Measurements from ENCODE around the gene ARHGEF26. TPM values are rescaled to one million over a fixed set of nuclear protein-coding genes. Genes with fewer than 3 reads are reported as not detected.

Gene ARHGEF26
- total and polyA plus RNA-seq, 2 donors = 18.2 to 21.3 TPM

DNA sequence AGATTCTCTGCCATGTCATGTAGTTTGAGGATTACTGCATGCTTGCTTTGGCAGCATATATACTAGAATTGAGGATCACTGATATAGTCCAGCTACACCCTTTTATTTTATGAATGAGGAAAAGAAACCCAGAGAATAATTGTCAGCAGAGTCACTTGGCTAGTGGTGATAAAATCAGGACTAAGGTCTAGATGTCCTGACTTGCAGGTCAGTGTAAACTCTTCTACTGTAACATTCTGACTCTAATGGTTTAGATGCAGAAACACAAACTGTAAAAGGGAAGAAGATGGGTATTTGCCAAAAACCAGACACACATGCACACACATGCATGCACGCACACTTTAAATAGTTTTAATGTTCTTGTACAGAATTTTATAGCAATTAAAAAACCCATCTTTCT lies 97.5 kb downstream of the ARHGEF26 start:
- H3K27ac ChIP-seq (ENCODE audit: low read depth) = no peak overlapping the region
- DNase-seq (ENCODE audit: extremely low spot score) = no peak
- no peaks in the 10 kb centered on the region for H3K4me1 ChIP-seq (ENCODE audit: insufficient read depth)
- 90% methylated on average over 1 of the region's 1 CpG for WGBS
- no peak overlapping the region for H3K4me3 ChIP-seq (ENCODE audit: low read depth, low read length)
- H3K36me3 ChIP-seq (ENCODE audit: insufficient read depth) = no peaks in the 10 kb centered on the region

DNA sequence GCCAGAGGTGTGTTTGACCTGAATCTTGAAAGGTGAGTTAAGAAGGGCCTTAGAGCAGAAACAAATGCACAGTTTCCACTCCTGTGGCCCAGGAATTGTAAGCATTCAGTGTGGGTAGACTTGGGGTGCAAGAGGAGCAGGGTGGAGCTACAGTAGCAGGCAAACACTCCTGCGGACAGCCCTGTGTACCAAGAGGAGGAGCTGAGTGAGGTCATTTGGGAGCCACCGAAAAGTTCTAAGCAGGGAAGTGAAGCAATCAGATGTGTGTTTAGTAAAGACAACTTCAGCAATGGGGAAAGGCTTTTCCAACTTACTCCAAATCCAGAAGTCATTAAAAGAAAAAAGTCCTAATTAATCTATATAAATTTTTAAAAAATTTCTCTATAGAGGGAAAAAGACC lies 99.3 kb downstream of the ARHGEF26 start:
- no peak for DNase-seq (ENCODE audit: extremely low spot score)
- H3K27ac ChIP-seq (ENCODE audit: low read depth) = no peak overlapping the region
- H3K4me1 ChIP-seq (ENCODE audit: insufficient read depth) = no peaks in the 10 kb centered on the region
- no peaks in the 10 kb centered on the region for H3K36me3 ChIP-seq (ENCODE audit: insufficient read depth)
- 92% methylated on average over 2 of the region's 2 CpGs for WGBS
- no peak overlapping the region for H3K4me3 ChIP-seq (ENCODE audit: low read depth, low read length)

DNA sequence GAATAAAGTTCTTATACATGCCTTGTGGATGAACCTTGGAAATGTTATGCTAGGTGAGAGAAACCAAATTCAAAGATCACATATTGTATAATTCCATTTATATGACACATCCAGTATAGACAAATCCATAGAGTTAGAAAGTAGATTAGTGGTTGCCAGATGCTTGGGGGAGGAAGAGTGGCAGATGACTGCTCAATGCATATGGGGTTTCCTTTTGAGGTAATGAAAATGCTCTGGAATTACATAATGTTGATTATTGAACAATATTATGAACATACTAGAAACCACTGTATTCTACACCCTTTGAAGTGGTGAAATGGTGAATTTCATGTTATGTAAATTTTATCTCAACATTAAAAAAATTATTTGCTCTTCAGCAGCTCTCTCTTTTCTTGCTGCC lies 102.3 kb downstream of the ARHGEF26 start:
- H3K4me1 ChIP-seq (ENCODE audit: insufficient read depth) = no peaks in the 10 kb centered on the region
- H3K36me3 ChIP-seq (ENCODE audit: insufficient read depth) = no peaks in the 10 kb centered on the region
- no peak overlapping the region for H3K4me3 ChIP-seq (ENCODE audit: low read depth, low read length)
- DNase-seq (ENCODE audit: extremely low spot score) = no peak
- no peak overlapping the region for H3K27ac ChIP-seq (ENCODE audit: low read depth)

DNA sequence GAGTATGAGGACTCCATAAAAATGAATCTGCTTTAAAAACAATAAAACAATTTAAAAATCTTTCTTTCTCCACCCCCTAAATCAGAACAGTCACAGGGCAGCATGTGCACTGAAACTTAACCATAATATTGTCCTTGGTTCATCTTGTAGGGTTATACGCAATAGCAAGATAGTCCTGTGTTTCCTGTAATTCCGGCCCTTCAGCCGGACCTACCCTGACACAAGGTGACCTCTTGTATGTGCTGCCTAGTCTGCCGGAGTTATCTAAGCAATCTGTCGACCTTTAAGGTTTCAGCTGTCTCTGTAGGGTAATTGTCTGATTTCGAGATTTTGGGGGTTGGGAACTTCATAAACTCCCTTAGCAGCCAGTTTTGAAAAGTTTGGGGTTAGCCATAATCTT lies 103.2 kb downstream of the ARHGEF26 start:
- Histone ChIP-seq H3K36me3 (ENCODE audit: insufficient read depth) (no peaks in the 10 kb centered on the region), H3K27ac (ENCODE audit: low read depth) (no peak overlapping the region), H3K4me1 (ENCODE audit: insufficient read depth) (no peaks in the 10 kb centered on the region), H3K4me3 (ENCODE audit: low read depth, low read length) (no peak overlapping the region)
- 46% methylated on average over 6 of the region's 6 CpGs for WGBS
- no peak for DNase-seq (ENCODE audit: extremely low spot score)

DNA sequence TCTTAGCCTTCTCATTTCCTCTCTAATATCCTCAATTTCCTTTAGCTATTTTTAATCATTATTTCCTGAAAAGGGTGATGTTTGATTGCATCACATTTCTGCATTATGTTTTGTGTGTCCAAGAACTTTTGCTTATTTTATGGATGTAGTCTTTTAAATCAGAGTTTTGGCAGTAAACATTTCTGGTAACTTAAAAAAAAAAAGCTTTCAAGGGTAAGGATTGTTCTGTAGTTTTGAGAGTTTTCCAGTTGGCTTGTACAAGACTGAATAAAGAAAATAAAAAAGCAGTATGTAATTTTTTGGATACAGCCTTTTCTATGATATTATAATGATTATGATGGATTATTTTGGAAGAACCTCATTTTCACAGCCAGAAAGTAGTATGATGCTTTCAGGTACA lies 103.7 kb downstream of the ARHGEF26 start:
- no peaks in the 10 kb centered on the region for H3K4me1 ChIP-seq (ENCODE audit: insufficient read depth)
- no peak for DNase-seq (ENCODE audit: extremely low spot score)
- no peaks in the 10 kb centered on the region for H3K36me3 ChIP-seq (ENCODE audit: insufficient read depth)
- no peak overlapping the region for H3K4me3 ChIP-seq (ENCODE audit: low read depth, low read length)
- no peak overlapping the region for H3K27ac ChIP-seq (ENCODE audit: low read depth)

DNA sequence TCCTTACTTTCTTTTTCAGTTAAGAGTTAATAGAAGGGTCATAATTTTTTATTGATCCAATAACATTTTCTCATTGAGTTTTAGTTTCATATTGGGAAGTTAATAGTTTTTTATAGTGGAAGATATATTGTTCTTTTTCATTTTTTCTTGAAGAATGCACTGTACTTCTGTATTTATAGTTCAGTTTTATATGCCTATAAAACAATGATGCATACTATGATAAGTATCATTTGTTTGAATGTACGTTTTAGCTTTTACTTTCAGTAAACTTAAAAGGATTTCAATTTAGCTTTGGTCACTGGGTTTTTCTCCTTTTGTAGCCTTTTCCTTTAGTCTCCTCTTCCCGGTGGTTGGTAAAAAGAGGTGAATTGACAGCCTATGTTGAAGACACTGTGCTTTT lies 104.3 kb downstream of the ARHGEF26 start:
- H3K4me3 ChIP-seq (ENCODE audit: low read depth, low read length) = no peak overlapping the region
- no peaks in the 10 kb centered on the region for H3K4me1 ChIP-seq (ENCODE audit: insufficient read depth)
- no peak overlapping the region for H3K27ac ChIP-seq (ENCODE audit: low read depth)
- no peak for DNase-seq (ENCODE audit: extremely low spot score)
- H3K36me3 ChIP-seq (ENCODE audit: insufficient read depth) = no peaks in the 10 kb centered on the region
- WGBS = 32% methylated on average over 2 of the region's 2 CpGs

DNA sequence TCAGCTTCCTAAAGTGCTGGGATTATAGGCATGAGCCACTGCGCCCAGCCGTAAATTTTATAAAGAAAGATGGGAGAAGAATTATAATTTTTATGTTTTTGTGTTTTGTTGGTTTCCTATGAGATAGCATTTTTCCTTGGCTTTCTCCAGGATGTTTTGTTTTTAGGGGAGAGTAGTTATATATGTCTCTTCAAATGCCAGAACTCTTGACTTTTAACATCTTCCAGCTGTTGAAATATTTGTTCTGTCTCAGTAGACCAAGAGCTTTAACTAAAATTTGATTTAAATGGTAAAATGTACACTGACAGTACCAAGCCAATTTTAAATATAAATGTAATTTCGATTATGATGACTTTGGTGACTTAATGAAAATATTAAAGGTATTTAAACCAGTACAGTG lies 106.3 kb downstream of the ARHGEF26 start:
- WGBS = 76% methylated on average over 3 of the region's 3 CpGs
- no peaks in the 10 kb centered on the region for H3K4me1 ChIP-seq (ENCODE audit: insufficient read depth)

DNA sequence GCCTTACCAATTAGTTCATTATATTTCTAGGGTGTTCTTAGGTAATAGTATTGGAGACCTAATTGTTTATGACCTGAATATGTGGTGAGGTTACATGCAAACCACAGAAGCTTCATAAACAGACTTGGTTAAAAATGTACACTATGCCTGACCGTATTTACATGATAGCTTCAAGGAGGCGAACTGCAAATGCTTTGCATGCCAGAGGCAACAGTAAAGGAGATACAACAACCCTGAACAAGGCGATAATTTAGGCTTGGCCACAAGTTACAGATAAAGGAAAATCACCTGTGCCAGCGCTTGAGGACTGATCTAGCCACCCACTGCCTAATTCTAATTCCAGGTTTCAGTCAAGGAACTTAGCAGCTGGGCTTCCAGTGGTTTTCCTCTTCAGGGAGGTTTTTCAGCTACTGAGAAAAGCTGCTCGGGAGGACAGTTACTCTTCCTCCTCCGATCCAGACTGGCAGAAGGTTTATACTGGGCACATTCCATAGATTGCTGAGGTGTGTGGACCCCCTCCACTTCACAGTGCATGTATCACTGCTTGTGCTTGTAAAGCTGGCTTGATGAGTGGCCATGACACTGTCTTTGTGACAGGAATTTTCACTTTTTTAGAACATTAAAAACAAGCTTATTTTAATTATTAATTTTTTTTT lies 107.5 kb downstream of the ARHGEF26 start:
- no peak for DNase-seq (ENCODE audit: extremely low spot score)
- H3K4me3 ChIP-seq (ENCODE audit: low read depth, low read length) = no peak overlapping the region
- no peaks in the 10 kb centered on the region for H3K4me1 ChIP-seq (ENCODE audit: insufficient read depth)
- no peak overlapping the region for H3K27ac ChIP-seq (ENCODE audit: low read depth)
- WGBS = 56% methylated on average over 6 of the region's 6 CpGs
- H3K36me3 ChIP-seq (ENCODE audit: insufficient read depth) = no peaks in the 10 kb centered on the region

More for the DNA sequence above, 106.3 kb downstream of the ARHGEF26 start:
- DNase-seq (ENCODE audit: extremely low spot score) = no peak
- Histone ChIP-seq H3K4me3 (ENCODE audit: low read depth, low read length) (no peak overlapping the region), H3K36me3 (ENCODE audit: insufficient read depth) (no peaks in the 10 kb centered on the region), H3K27ac (ENCODE audit: low read depth) (no peak overlapping the region)

DNA sequence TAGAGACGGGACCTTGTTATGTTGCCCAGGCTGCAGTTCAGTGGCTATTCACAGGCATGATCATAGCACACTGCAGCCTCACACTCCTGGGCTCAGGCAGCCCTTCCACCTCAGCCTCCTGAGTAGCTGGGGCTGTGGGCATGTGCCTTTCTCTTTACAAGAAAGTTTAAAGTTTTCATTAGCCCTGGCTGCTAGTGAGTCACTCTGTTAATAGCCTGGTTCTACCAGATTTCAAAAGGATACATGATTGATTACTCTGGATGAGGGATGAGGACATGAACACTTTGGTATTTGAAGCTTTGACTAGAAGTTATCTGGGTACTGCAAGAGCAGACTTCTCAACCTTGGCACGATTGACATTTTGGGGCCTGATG lies 108.0 kb downstream of the ARHGEF26 start:
- Histone ChIP-seq H3K4me1 (ENCODE audit: insufficient read depth) (no peaks in the 10 kb centered on the region), H3K36me3 (ENCODE audit: insufficient read depth) (no peaks in the 10 kb centered on the region), H3K4me3 (ENCODE audit: low read depth, low read length) (no peak overlapping the region), H3K27ac (ENCODE audit: low read depth) (no peak overlapping the region)
- no peak for DNase-seq (ENCODE audit: extremely low spot score)
- WGBS = 74% methylated on average over 2 of the region's 2 CpGs

DNA sequence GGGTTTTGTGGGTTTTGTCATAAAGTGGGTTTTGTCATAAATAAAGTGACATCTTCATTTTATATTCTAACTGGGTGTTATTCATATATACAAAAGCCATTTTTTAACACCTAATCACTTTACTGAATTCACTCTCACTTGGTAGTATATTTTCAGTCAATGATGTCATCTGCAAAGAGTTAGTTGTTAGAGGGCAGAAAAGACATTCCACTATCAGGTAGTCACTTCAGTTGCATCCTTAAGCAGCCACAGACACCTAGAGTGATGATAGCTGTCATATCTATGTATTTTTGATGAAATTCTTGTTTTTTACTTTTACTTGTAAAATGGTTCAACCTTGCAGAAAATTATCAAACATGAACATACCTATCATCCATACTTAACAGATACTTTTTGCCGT lies 114.1 kb downstream of the ARHGEF26 start:
- WGBS = 93% methylated on average over 1 of the region's 1 CpG
- Histone ChIP-seq H3K4me3 (ENCODE audit: low read depth, low read length) (no peak overlapping the region), H3K36me3 (ENCODE audit: insufficient read depth) (no peaks in the 10 kb centered on the region), H3K27ac (ENCODE audit: low read depth) (no peak overlapping the region), H3K4me1 (ENCODE audit: insufficient read depth) (no peaks in the 10 kb centered on the region)
- no peak for DNase-seq (ENCODE audit: extremely low spot score)

DNA sequence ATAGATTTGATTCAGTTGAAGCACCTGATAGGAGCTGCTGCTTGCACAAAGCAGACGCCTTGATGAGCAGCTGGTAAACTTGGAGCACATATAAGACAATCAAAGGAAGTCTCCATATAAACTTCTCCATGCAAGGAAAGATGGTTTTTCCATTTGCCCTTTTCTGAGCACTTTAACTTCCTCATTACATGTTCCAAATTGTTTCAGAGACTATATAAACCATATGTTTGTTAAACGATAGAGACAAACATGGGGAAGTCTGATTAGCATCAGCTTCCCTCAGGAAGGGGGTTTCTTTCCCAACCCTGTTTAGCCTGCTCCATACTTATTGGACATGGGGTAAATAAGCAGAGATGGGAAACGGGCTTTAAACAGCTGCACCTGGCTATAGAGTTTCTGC lies 115.1 kb downstream of the ARHGEF26 start:
- H3K4me1 ChIP-seq (ENCODE audit: insufficient read depth) = no peaks in the 10 kb centered on the region
- WGBS = 56% methylated on average over 3 of the region's 3 CpGs
- no peak overlapping the region for H3K27ac ChIP-seq (ENCODE audit: low read depth)
- H3K36me3 ChIP-seq (ENCODE audit: insufficient read depth) = no peaks in the 10 kb centered on the region
- DNase-seq (ENCODE audit: extremely low spot score) = no peak
- H3K4me3 ChIP-seq (ENCODE audit: low read depth, low read length) = no peak overlapping the region

DNA sequence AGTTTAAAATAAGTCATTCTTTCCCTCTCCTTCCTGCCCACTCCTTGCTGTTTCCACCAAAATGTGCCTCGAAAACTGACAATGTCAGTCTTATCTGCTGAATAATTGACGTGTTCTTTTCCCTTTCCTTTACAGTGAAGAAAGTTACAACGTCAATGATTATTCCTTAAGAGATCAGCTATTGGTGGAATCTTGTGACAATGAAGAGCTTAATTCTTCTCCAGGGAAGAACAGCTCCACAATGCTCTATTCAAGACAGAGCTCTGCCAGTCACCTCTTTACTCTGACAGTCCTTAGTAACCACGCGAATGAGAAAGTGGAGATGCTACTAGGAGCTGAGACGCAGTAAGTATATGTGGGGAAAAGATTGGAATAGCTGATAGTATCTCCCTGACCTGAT lies 119.0 kb downstream of the ARHGEF26 start:
- WGBS = 92% methylated on average over 6 of the region's 6 CpGs
- H3K27ac ChIP-seq (ENCODE audit: low read depth) = no peak overlapping the region

DNA sequence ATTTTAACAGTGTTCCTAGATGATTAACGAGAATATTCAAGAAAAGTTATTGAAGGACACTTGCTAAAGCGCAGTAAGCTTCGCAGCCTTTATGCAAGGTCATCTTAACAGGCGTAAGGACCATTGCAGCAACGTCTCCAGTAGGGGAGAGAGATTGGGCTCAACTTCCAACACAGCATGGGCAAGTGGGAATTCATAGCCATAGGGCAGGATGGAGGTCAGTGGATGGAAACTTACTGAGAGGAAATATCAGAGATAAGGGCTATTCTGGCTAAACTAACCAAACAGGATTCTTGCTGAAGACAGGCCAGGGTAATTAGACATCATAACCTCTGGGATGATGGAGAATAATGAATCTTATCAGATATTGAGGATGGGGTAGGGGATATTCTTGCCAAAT lies 120.3 kb downstream of the ARHGEF26 start:
- Histone ChIP-seq H3K4me1 (ENCODE audit: insufficient read depth) (no peaks in the 10 kb centered on the region), H3K27ac (ENCODE audit: low read depth) (no peak overlapping the region), H3K36me3 (ENCODE audit: insufficient read depth) (no peaks in the 10 kb centered on the region), H3K4me3 (ENCODE audit: low read depth, low read length) (no peak overlapping the region)
- WGBS = 92% methylated on average over 5 of the region's 5 CpGs
- no peak for DNase-seq (ENCODE audit: extremely low spot score)

More for the DNA sequence above, 119.0 kb downstream of the ARHGEF26 start:
- no peak overlapping the region for H3K4me3 ChIP-seq (ENCODE audit: low read depth, low read length)
- H3K36me3 ChIP-seq (ENCODE audit: insufficient read depth) = no peaks in the 10 kb centered on the region
- H3K4me1 ChIP-seq (ENCODE audit: insufficient read depth) = no peaks in the 10 kb centered on the region
- DNase-seq (ENCODE audit: extremely low spot score) = no peak

DNA sequence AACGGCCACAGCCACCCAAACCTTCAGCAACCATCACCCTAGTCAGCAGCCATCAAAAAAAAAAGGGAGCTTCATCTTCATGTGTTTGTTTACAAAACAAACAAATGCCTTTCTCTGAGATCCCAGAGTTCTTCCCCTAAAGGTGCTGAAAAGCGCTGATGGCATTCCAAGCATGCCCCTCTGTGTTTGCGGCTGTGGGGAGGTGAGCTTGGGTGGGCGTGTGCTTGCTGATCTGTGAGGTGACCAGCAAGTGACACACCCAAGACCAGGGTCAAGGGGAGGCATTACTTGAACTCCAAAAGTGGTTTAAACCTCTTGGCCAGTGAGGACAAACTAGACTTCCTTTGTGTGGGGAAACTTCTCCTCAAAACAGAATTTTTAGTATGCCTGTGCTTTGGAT lies 121.6 kb downstream of the ARHGEF26 start:
- H3K36me3 ChIP-seq (ENCODE audit: insufficient read depth) = no peaks in the 10 kb centered on the region
- WGBS = 88% methylated on average over 4 of the region's 4 CpGs
- no peak overlapping the region for H3K4me3 ChIP-seq (ENCODE audit: low read depth, low read length)
- no peaks in the 10 kb centered on the region for H3K4me1 ChIP-seq (ENCODE audit: insufficient read depth)
- H3K27ac ChIP-seq (ENCODE audit: low read depth) = no peak overlapping the region
- no peak for DNase-seq (ENCODE audit: extremely low spot score)

DNA sequence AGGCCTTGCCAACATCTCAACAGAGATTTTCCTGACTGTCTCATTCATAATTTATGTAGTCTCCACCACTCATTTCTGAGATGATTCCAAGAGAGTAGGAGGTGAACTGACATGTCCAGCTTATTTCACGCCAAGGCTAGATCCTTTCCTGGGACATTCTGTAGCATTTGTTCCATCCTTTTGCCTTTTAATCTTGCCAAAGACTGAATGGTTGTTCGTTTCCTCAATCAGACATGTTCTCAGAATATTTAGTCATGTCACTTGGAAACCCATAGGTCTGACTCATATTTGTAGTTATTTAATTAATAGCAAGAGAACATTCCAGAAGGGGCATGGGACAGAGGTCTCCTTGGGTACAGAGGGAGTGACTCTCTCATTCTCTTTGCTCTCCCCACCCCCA lies 122.2 kb downstream of the ARHGEF26 start:
- Histone ChIP-seq H3K4me1 (ENCODE audit: insufficient read depth) (no peaks in the 10 kb centered on the region), H3K36me3 (ENCODE audit: insufficient read depth) (no peaks in the 10 kb centered on the region), H3K27ac (ENCODE audit: low read depth) (no peak overlapping the region), H3K4me3 (ENCODE audit: low read depth, low read length) (no peak overlapping the region)
- DNase-seq (ENCODE audit: extremely low spot score) = no peak
- 64% methylated on average over 2 of the region's 2 CpGs for WGBS
